ENCODE measurements around the gene GOLGA8B. TPM values are rescaled to one million over a fixed set of nuclear protein-coding genes. Genes with fewer than 3 reads are reported as not detected.

The GOLGA8B gene
- total and polyA plus RNA-seq, 2 experiments from 2014 or later, result 84.1 to 139 TPM

Other genes starting within 250 kb of the GOLGA8B start
- gene SLC12A6, start 245.9 kb downstream of the GOLGA8B start, total RNA-seq, result 19.6 and 44.3 TPM in 2 replicates
- gene SLC12A6, start 245.9 kb downstream of the GOLGA8B start, polyA plus RNA-seq, result 12.0 and 24.4 TPM in 2 replicates
- 110 and 143 TPM in 2 replicates for gene NOP10, start 240.5 kb downstream of the GOLGA8B start, total RNA-seq
- gene NOP10, start 240.5 kb downstream of the GOLGA8B start, polyA plus RNA-seq, result 307 and 366 TPM in 2 replicates
- gene NUTM1, start 240.3 kb downstream of the GOLGA8B start, total RNA-seq, result 0.15 TPM in 1 of 2 replicates, not detected in the other
- 0.32 TPM in 1 of 2 replicates, not detected in the other for gene NUTM1, start 240.3 kb downstream of the GOLGA8B start, polyA plus RNA-seq
- gene LPCAT4, start 216.5 kb downstream of the GOLGA8B start, total RNA-seq, result 95.6 and 172 TPM in 2 replicates
- gene LPCAT4, start 216.5 kb downstream of the GOLGA8B start, polyA plus RNA-seq, result 162 and 285 TPM in 2 replicates
- gene GOLGA8A, start 145.8 kb downstream of the GOLGA8B start, total RNA-seq, result 76.8 and 135 TPM in 2 replicates
- gene GOLGA8A, start 145.8 kb downstream of the GOLGA8B start, polyA plus RNA-seq, result 172 and 189 TPM in 2 replicates
- gene GJD2, start 171.3 kb upstream of the GOLGA8B start, total RNA-seq, result 0.45 and 0.56 TPM in 2 replicates
- not detected in 2 replicates for gene GJD2, start 171.3 kb upstream of the GOLGA8B start, polyA plus RNA-seq
- 1,687 and 2,394 TPM in 2 replicates for gene ACTC1, start 211.9 kb upstream of the GOLGA8B start, total RNA-seq
- 7,757 and 12,075 TPM in 2 replicates for gene ACTC1, start 211.9 kb upstream of the GOLGA8B start, polyA plus RNA-seq

Data from cardiac muscle cell (in vitro differentiated cells and primary cell).